Ishikawa (cell line): Measurements from ENCODE around the gene IGF2BP3.

Source experiments
- CEBPB ChIP-seq: IDR thresholded peaks from 2 replicates; pipeline ENCODE4 v1.6.1; 2012
- CREB1 ChIP-seq: IDR thresholded peaks from 2 replicates; pipeline ENCODE4 v1.6.1; 2012; ENCODE audit warnings: low read depth
- EGR1 ChIP-seq: IDR thresholded peaks from 2 replicates; pipeline ENCODE4 v1.6.1; 2012
- EP300 ChIP-seq: IDR thresholded peaks from 2 replicates; pipeline ENCODE4 v1.6.1; 2012; ENCODE audit warnings: borderline replicate concordance
- FOXM1 ChIP-seq: IDR thresholded peaks from 2 replicates; pipeline ENCODE4 v1.6.1; 2012; ENCODE audit warnings: low read depth, borderline replicate concordance
- MAX ChIP-seq: IDR thresholded peaks from 2 replicates; pipeline ENCODE4 v1.6.1; 2012
- NFIC ChIP-seq: IDR thresholded peaks from 2 replicates; pipeline ENCODE4 v1.6.1; 2012
- RAD21 ChIP-seq: IDR thresholded peaks from 2 replicates; pipeline ENCODE4 v1.6.1; 2012; ENCODE audit warnings: low read depth
- REST ChIP-seq: IDR thresholded peaks from 2 replicates; pipeline ENCODE4 v1.6.1; 2012; ENCODE audit warnings: low read depth, mild to moderate bottlenecking
- TAF1 ChIP-seq: IDR thresholded peaks from 2 replicates; pipeline ENCODE4 v1.6.1; 2012; ENCODE audit warnings: low read depth, mild to moderate bottlenecking
- TCF12 ChIP-seq: IDR thresholded peaks from 2 replicates; pipeline ENCODE4 v1.6.1; 2012; ENCODE audit warnings: low read depth
- TEAD4 ChIP-seq: IDR thresholded peaks from 2 replicates; pipeline ENCODE4 v1.6.1; 2012
- USF1 ChIP-seq: IDR thresholded peaks from 2 replicates; pipeline ENCODE4 v1.6.1; 2012
- YY1 ChIP-seq: IDR thresholded peaks from 2 replicates; pipeline ENCODE4 v1.6.1; 2012; ENCODE audit warnings: low read depth
- ZBTB7A ChIP-seq: IDR thresholded peaks from 2 replicates; pipeline ENCODE4 v1.6.1; 2012; ENCODE audit warnings: low read depth

Gene IGF2BP3

DNA sequence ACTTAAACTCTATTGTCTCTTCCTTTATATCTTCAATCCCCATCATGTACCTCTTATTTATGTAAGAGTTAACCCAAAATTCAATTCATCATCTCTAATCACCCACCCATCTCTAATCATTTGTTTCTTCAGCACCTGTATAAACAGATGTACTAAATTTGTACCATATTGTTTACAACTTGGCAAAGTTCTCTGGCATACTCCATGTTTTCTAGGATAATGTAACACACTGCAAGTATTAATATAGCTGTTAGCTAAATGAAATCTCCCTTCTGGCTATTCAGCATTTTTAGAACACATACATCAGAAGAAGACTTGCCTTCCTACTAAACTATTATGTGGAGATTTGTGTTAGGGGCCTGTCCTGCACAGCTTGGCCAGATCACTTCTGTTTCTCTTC is 138.1 kb downstream of the IGF2BP3 start:
- TF ChIP-seq YY1 (no peak), TCF12 (no peak), USF1 (no peak), EP300 (no peak), TEAD4 (no peak), TAF1 (no peak), RAD21 (no peak), EGR1 (no peak), MAX (no peak), CEBPB (no peak), CREB1 (no peak), NFIC (no peak), FOXM1 (no peak), ZBTB7A (no peak), REST (no peak)

DNA sequence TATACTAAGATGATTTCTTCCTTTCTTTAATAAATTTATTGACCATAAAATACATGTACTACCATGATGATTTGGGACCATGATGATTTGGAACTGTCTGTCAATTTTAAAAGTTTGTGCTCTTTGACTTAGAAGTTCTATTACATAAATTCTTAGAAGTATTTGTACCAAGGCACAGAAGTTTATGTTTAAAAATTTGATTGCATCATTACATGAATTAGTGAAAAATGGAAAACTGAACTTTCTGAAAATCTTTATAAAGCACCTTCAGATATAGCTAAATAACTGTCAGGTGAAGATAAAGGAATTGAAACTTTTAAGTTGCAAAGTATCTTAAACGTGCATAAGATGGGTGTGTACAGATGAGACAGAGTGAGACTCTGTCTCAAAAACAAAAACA is 139.2 kb downstream of the IGF2BP3 start:
- TF ChIP-seq CEBPB (no peak), FOXM1 (no peak), USF1 (no peak), REST (no peak), CREB1 (no peak), TCF12 (no peak), NFIC (no peak), MAX (no peak)

DNA sequence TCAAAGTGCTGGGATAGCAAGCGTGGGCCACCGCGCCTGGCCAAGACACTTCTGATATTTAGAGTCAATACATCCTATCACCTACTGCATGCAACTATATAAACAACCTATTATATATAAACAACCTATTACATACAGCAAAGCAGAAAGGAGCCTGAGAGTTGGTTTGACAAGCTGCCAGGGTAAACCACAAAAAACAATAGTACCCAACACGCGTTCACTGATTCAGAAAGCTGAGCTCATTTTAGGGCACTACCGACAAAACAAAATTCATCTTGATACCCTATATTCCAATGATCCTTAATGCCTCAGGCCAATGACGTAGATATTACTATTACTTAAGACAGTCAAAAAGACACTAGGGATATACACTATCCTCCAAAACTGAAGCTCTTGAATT is 154.9 kb downstream of the IGF2BP3 start:
- TF ChIP-seq NFIC (peak; percentile 76), FOXM1 (no peak), TEAD4 (no peak), RAD21 (no peak), ZBTB7A (no peak), MAX (peak; percentile 12; the same call in 1 of the 2 replicates), EP300 (peak; percentile 37; the same call in 1 of the 2 replicates)

DNA sequence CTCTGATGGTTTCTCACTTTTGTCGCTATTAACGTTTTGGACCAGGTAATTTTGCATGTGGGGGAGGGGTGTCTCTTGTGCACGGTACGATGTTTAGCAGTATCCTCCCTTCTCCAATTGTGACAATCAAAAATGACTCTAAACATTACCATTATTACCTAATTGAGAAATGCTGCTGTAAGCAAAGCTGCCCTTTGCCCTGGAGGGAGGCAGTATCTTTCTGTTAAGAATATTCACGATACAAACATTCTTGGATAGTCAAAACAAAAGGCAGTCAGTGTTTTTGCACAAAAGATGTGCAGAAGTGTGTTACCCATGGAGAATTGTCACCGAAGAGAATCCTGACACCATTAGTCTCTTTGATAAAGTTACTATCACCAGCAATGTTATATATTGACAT is 161.5 kb downstream of the IGF2BP3 start:
- no peak for TF ChIP-seq FOXM1
- TF ChIP-seq REST: no peak
- TF ChIP-seq USF1: no peak
- TF ChIP-seq NFIC: no peak
- no peak for TF ChIP-seq TCF12
- TF ChIP-seq TAF1: no peak
- TF ChIP-seq RAD21: no peak
- no peak for TF ChIP-seq CEBPB
- TF ChIP-seq EGR1: no peak
- no peak for TF ChIP-seq ZBTB7A
